H9 (cell line): ENCODE results near the gene GPR37L1. TPM values are rescaled to one million over a fixed set of nuclear protein-coding genes. Genes with fewer than 3 reads are reported as not detected.

Experiments used
- DNase-seq: peaks from one replicate; pipeline ENCODE4 v3.0.0-alpha.2; 2017
- H2AFZ ChIP-seq: one replicate; pipeline ENCODE4 v1.6.1; 2013; ENCODE audit warnings: mild to moderate bottlenecking, low read length, control low read depth, moderate library complexity
- H2AK5ac ChIP-seq: 2 replicates; pipeline ENCODE4 v1.6.1; 2013; ENCODE audit warnings: low read length, control low read depth, mixed read lengths; ENCODE audit not compliant: insufficient read length
- H2BK120ac ChIP-seq: one replicate; pipeline ENCODE4 v1.6.1; 2013; ENCODE audit warnings: low read depth, mild to moderate bottlenecking, low read length, control low read depth, inconsistent platforms; ENCODE audit not compliant: poor library complexity, severe bottlenecking
- H2BK12ac ChIP-seq: 2 replicates; pipeline ENCODE4 v1.6.1; 2013; ENCODE audit warnings: low read length, control low read depth, mixed read lengths, low read depth; ENCODE audit not compliant: insufficient read length
- H2BK15ac ChIP-seq: 2 replicates; pipeline ENCODE4 v1.6.1; 2013; ENCODE audit warnings: low read depth, low read length, control low read depth
- H2BK20ac ChIP-seq: one replicate; pipeline ENCODE4 v1.6.1; 2013; ENCODE audit warnings: low read depth, mild to moderate bottlenecking, low read length, control low read depth, inconsistent platforms; ENCODE audit not compliant: poor library complexity, severe bottlenecking
- H2BK5ac ChIP-seq: 2 replicates; pipeline ENCODE4 v1.6.1; 2013; ENCODE audit warnings: low read length, control low read depth, mixed read lengths; ENCODE audit not compliant: insufficient read length
- H3K14ac ChIP-seq: 2 replicates; pipeline ENCODE4 v1.6.1; 2013; ENCODE audit warnings: low read length, control low read depth; ENCODE audit not compliant: insufficient read depth
- H3K18ac ChIP-seq: 2 replicates; pipeline ENCODE4 v1.6.1; 2013; ENCODE audit warnings: low read depth, mild to moderate bottlenecking, mixed read lengths, low read length, control low read depth; ENCODE audit not compliant: insufficient read length
- H3K23ac ChIP-seq: 2 replicates; pipeline ENCODE4 v1.6.1; 2013; ENCODE audit warnings: low read length, control low read depth, mixed read lengths, low read depth; ENCODE audit not compliant: insufficient read length
- H3K23me2 ChIP-seq: 2 replicates; pipeline ENCODE4 v1.6.1; 2013; ENCODE audit warnings: low read depth, mild to moderate bottlenecking, mixed read lengths, low read length, control low read depth; ENCODE audit not compliant: insufficient read length, poor library complexity, severe bottlenecking
- H3K27ac ChIP-seq: 2 replicates; pipeline ENCODE4 v1.5.1; 2013; ENCODE audit warnings: low read length, control low read depth, mixed read lengths, low read depth; ENCODE audit not compliant: insufficient read length
- H3K27me3 ChIP-seq: 2 replicates; pipeline ENCODE4 v1.6.1; 2013; ENCODE audit warnings: low read length, control low read depth, inconsistent platforms; ENCODE audit not compliant: insufficient read depth
- H3K4ac ChIP-seq: 2 replicates; pipeline ENCODE4 v1.6.1; 2013; ENCODE audit warnings: low read depth, mild to moderate bottlenecking, control low read depth, inconsistent platforms, low read length, moderate library complexity
- H3K4me1 ChIP-seq: 2 replicates; pipeline ENCODE4 v1.6.1; 2013; ENCODE audit warnings: low read length, control low read depth, inconsistent platforms; ENCODE audit not compliant: insufficient read depth
- H3K4me2 ChIP-seq: 2 replicates; pipeline ENCODE4 v1.6.1; 2013; ENCODE audit warnings: low read length, control low read depth, mixed read lengths; ENCODE audit not compliant: insufficient read length, insufficient read depth
- H3K56ac ChIP-seq: 2 replicates; pipeline ENCODE4 v1.6.1; 2013; ENCODE audit warnings: low read depth, mild to moderate bottlenecking, mixed read lengths, low read length, control low read depth; ENCODE audit not compliant: insufficient read length
- H3K79me1 ChIP-seq: 2 replicates; pipeline ENCODE4 v1.6.1; 2013; ENCODE audit warnings: low read depth, mild to moderate bottlenecking, moderate library complexity, low read length, control low read depth, inconsistent platforms; ENCODE audit not compliant: insufficient read depth, poor library complexity, severe bottlenecking
- H3K79me2 ChIP-seq: 2 replicates; pipeline ENCODE4 v1.6.1; 2013; ENCODE audit warnings: low read length, control low read depth, inconsistent platforms; ENCODE audit not compliant: insufficient read depth
- H3K9ac ChIP-seq: 2 replicates; pipeline ENCODE4 v1.6.1; 2013; ENCODE audit warnings: low read length, control low read depth, mixed read lengths; ENCODE audit not compliant: insufficient read length; ENCODE audit errors: extremely low read depth
- H3K9me3 ChIP-seq: one replicate; pipeline ENCODE4 v1.6.1; 2013; ENCODE audit warnings: low read depth, low read length, inconsistent platforms; ENCODE audit not compliant: control insufficient read depth
- H3T11ph ChIP-seq: one replicate; pipeline ENCODE4 v1.6.1; 2013; ENCODE audit warnings: mild to moderate bottlenecking, low read length, control low read depth, inconsistent platforms
- H4K20me1 ChIP-seq: one replicate; pipeline ENCODE4 v1.6.1; 2013; ENCODE audit not compliant: control insufficient read depth, insufficient read length, insufficient read depth
- H4K5ac ChIP-seq: 2 replicates; pipeline ENCODE4 v1.6.1; 2013; ENCODE audit warnings: low read depth, mild to moderate bottlenecking, mixed read lengths, low read length, control low read depth; ENCODE audit not compliant: insufficient read length
- H4K8ac ChIP-seq: replicated peaks from 2 replicates; pipeline ENCODE4 v1.6.1; 2013; ENCODE audit warnings: low read length, control low read depth, mixed read lengths, low read depth; ENCODE audit not compliant: insufficient read length
- H4K91ac ChIP-seq: 2 replicates; pipeline ENCODE4 v1.6.1; 2013; ENCODE audit warnings: low read depth, mild to moderate bottlenecking, moderate library complexity, mixed read lengths, low read length, control low read depth; ENCODE audit not compliant: insufficient read length
- H3K27ac Mint-ChIP-seq, 3 experiments: 2 replicates in 2 of 3; 3 replicates in 1 of 3; pipeline ENCODE4 v1.8.0; 2020 to 2021; ENCODE audit warnings: mixed read lengths in 3 of 3, mild to moderate bottlenecking in 1 of 3, moderate library complexity in 1 of 3
- H3K27me3 Mint-ChIP-seq: 2 replicates; pipeline ENCODE4 v1.8.0; 2021; ENCODE audit warnings: low read depth, mild to moderate bottlenecking, moderate library complexity, mixed read lengths
- H3K36me3 Mint-ChIP-seq, 3 experiments: 2 replicates in 2 of 3; 3 replicates in 1 of 3; pipeline ENCODE4 v1.8.0; 2020 to 2021; ENCODE audit warnings: low read depth in 3 of 3, mixed read lengths in 3 of 3; ENCODE audit not compliant: insufficient read depth in 1 of 3
- H3K4me1 Mint-ChIP-seq, 2 experiments: 2 replicates each; pipeline ENCODE4 v1.8.0; 2020; ENCODE audit warnings: mixed read lengths in 2 of 2
- H3K4me3 Mint-ChIP-seq, 2 experiments: 2 replicates in 1 of 2; 3 replicates in 1 of 2; pipeline ENCODE4 v1.8.0; 2020 to 2021; ENCODE audit warnings: mild to moderate bottlenecking in 2 of 2, mixed read lengths in 2 of 2, moderate library complexity in 1 of 2
- H3K9me3 Mint-ChIP-seq, 2 experiments: 2 replicates in 1 of 2; 3 replicates in 1 of 2; pipeline ENCODE4 v1.8.0; 2020; ENCODE audit warnings: mild to moderate bottlenecking in 2 of 2, mixed read lengths in 2 of 2, moderate library complexity in 1 of 2
- WGBS: extraction: QIAGEN DNeasy Blood & Tissue Kit; methylation state at CpG from one replicate; pipeline ENCODE4 v1.1.7; 2013; ENCODE audit warnings: missing lambda C conversion rate, low lambda C conversion rate, mixed read lengths; ENCODE audit not compliant: insufficient read length; ENCODE audit errors: extremely low coverage; 5-methylcytosine and 5-hydroxymethylcytosine counted together
- total RNA-seq: library from RNA; stranded (reverse); gene quantifications from 2 replicates; pipeline ENCODE4 v1.2.1, GENCODE V29; 2021
- TF ChIP-seq, protein P1 (sequence below): fragments of 200-600 bp; sonication (generic); conservative IDR thresholded peaks from 3 replicates; pipeline ENCODE4 v1.8.0; 2021; ENCODE audit warnings: antibody characterized with exemption, mild to moderate bottlenecking

The GPR37L1 gene
- total RNA-seq, 1 experiment from 2014 or later, result 0.11 TPM

DNA sequence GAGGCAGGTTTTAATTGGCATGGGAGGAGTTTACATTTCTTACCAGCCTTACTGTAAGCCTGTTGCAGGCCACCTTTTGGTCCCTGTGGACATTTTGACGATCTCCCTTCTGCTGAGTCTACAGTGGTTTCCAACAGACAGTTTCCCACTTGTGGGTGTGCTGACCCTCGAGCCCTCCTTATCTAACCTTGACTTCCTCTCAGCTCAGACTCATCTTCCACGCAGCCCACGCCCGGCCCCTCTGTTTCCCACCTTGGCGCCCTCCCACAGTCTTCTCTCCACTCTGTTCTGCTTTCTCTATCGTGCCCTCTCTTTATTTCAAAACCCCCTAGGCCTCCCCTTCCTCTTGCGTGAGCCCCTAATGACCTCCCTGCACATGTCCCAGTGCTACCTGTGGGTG, 27.9 kb downstream of the GPR37L1 start:
- Histone ChIP-seq H2BK20ac (no peak overlapping the region), H2BK12ac (no peak overlapping the region), H2AFZ (no peak overlapping the region), H3K4me1 (no peaks in the 10 kb centered on the region), H3K23me2 (no peaks in the 10 kb centered on the region), H4K20me1 (no peaks in the 10 kb centered on the region), H3K14ac (no peak overlapping the region), H3K56ac (no peak overlapping the region), H3K9me3 (no peaks in the 10 kb centered on the region), H3K79me2 (no peaks in the 10 kb centered on the region), H2BK5ac (no peak overlapping the region), H3K27ac (no peak overlapping the region), H2AK5ac (no peak overlapping the region), H4K8ac (no peak overlapping the region), H3K4ac (no peak overlapping the region), H3T11ph (no peak overlapping the region), H2BK15ac (no peak overlapping the region), H3K27me3 (no peaks in the 10 kb centered on the region), H4K91ac (no peak overlapping the region), H3K18ac (no peak overlapping the region), H3K4me2 (no peak overlapping the region), H4K5ac (no peak overlapping the region), H2BK120ac (no peak overlapping the region), H3K79me1 (no peaks in the 10 kb centered on the region), H3K9ac (no peak overlapping the region), H3K23ac (no peak overlapping the region)
- Mint-ChIP-seq H3K9me3 (no peaks in the 10 kb centered on the region), H3K4me3 (no peak overlapping the region), H3K27me3 (peaks cover 10% of the 10 kb centered on the region), H3K4me1 (peaks cover 15 to 29% of the 10 kb centered on the region in 2 experiments), H3K27ac (peak overlapping the region in 2 of 3 experiments; percentile 7 to 21; a peak in 3 of 7 replicates), H3K36me3 (no peaks in the 10 kb centered on the region)
- no peak for DNase-seq
- no CpG with 5 or more reads among the region's 8 CpGs for WGBS
- TF ChIP-seq, protein P1, sequence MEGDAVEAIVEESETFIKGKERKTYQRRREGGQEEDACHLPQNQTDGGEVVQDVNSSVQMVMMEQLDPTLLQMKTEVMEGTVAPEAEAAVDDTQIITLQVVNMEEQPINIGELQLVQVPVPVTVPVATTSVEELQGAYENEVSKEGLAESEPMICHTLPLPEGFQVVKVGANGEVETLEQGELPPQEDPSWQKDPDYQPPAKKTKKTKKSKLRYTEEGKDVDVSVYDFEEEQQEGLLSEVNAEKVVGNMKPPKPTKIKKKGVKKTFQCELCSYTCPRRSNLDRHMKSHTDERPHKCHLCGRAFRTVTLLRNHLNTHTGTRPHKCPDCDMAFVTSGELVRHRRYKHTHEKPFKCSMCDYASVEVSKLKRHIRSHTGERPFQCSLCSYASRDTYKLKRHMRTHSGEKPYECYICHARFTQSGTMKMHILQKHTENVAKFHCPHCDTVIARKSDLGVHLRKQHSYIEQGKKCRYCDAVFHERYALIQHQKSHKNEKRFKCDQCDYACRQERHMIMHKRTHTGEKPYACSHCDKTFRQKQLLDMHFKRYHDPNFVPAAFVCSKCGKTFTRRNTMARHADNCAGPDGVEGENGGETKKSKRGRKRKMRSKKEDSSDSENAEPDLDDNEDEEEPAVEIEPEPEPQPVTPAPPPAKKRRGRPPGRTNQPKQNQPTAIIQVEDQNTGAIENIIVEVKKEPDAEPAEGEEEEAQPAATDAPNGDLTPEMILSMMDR, result no peak
